ENCODE measurements around the gene HOXC13.

The HOXC13 gene

GRCh38 chr12:53968214-53969127 is 29.8 kb downstream of the HOXC13 start:
- no peak for DNase-seq
- no peaks in the 10 kb centered on the region for H3K36me3 ChIP-seq
- no peaks in the 10 kb centered on the region for H3K27me3 ChIP-seq
- peak overlapping the region; percentile 94 to 95 for H3K27ac ChIP-seq
- no peak for TF ChIP-seq CTCF (IDR thresholded peaks at IDR 0.05)
- peaks cover 0 to 50% (median 21%) of the 10 kb centered on the region in 4 donors for H3K4me1 ChIP-seq
- peak overlapping the region; percentile 62 to 77 for H3K4me3 ChIP-seq
- intact Hi-C loops (cut with DNase I; ENCODE audit: low total_unique reads): no loop called here
- H3K9me3 ChIP-seq: no peaks in the 10 kb centered on the region

- no peaks in the 10 kb centered on the region for H3K27me3 ChIP-seq
Measured at GRCh38 chr12:53969588-53970259, 31.1 kb downstream of the HOXC13 start.

GRCh38 chr12:53970451-53970850 is 31.8 kb downstream of the HOXC13 start:
- no peaks in the 10 kb centered on the region for H3K9me3 ChIP-seq
- TF ChIP-seq CTCF (IDR thresholded peaks at IDR 0.05): no peak
- intact Hi-C loops (cut with DNase I; ENCODE audit: low total_unique reads): loop anchor here (10.0 kb wide), 1 partner anchor 394 kb away; the partner anchor contains the start of gene GPR84
- H3K36me3 ChIP-seq: no peaks in the 10 kb centered on the region
- DNase-seq: no peak
- no peak overlapping the region for H3K4me3 ChIP-seq
- no peaks in the 10 kb centered on the region for H3K27me3 ChIP-seq
- peaks cover 0 to 46% (median 29%) of the 10 kb centered on the region in 4 donors for H3K4me1 ChIP-seq
- no peak overlapping the region for H3K27ac ChIP-seq

More at GRCh38 chr12:53969588-53970259, 31.1 kb downstream of the HOXC13 start:
- peak; percentile 68 to 80 for DNase-seq
- peak overlapping the region; percentile 94 to 95 for H3K27ac ChIP-seq
- intact Hi-C loops (cut with DNase I; ENCODE audit: low total_unique reads): loop anchor here (10.0 kb wide), 1 partner anchor 395 kb away; the partner anchor contains the start of gene GPR84
- H3K4me3 ChIP-seq: peak overlapping the region in 1 of 2 donors; percentile 77
- H3K4me1 ChIP-seq: peaks cover 0 to 46% (median 27%) of the 10 kb centered on the region in 4 donors
- H3K36me3 ChIP-seq: no peaks in the 10 kb centered on the region
- no peaks in the 10 kb centered on the region for H3K9me3 ChIP-seq
- TF ChIP-seq CTCF (IDR thresholded peaks at IDR 0.05): no peak

GRCh38 chr12:53971129-53971528 is 32.5 kb downstream of the HOXC13 start:
- Histone ChIP-seq H3K27ac (peak overlapping the region; percentile 93 to 98), H3K4me1 (peaks cover 0 to 49% (median 32%) of the 10 kb centered on the region in 4 donors), H3K36me3 (no peaks in the 10 kb centered on the region), H3K27me3 (no peaks in the 10 kb centered on the region), H3K4me3 (no peak overlapping the region), H3K9me3 (no peaks in the 10 kb centered on the region)
- no peak for TF ChIP-seq CTCF (IDR thresholded peaks at IDR 0.05)
- intact Hi-C loops (cut with DNase I; ENCODE audit: low total_unique reads): loop anchor here (10.0 kb wide), 1 partner anchor 394 kb away; the partner anchor contains the start of gene GPR84
- no peak for DNase-seq

GRCh38 chr12:53971686-53972085 is 33.1 kb downstream of the HOXC13 start:
- Histone ChIP-seq H3K4me1 (peaks cover 0 to 54% (median 36%) of the 10 kb centered on the region in 4 donors), H3K36me3 (no peaks in the 10 kb centered on the region), H3K27ac (peak overlapping the region; percentile 93 to 98), H3K27me3 (no peaks in the 10 kb centered on the region), H3K9me3 (no peaks in the 10 kb centered on the region), H3K4me3 (peak overlapping the region; percentile 75 to 85)
- no peak for DNase-seq
- no peak for TF ChIP-seq CTCF (IDR thresholded peaks at IDR 0.05)
- intact Hi-C loops (cut with DNase I; ENCODE audit: low total_unique reads): loop anchor here (10.0 kb wide), 1 partner anchor 393 kb away; the partner anchor contains the start of gene GPR84

Data from tibial artery (tissue), 4 donors.